Endodermal cell (in vitro differentiated cells): ENCODE results near the gene NUPR1. TPM values are rescaled to one million over a fixed set of nuclear protein-coding genes. Genes with fewer than 3 reads are reported as not detected.
A peak's percentile ranks its signal among the peaks of the same experiment; 100 is the strongest.

ENCODE experiments used
- DNase-seq: peaks from one replicate; pipeline ENCODE4 v3.0.0-alpha.2; 2017
- H3K27ac ChIP-seq: 2 replicates; pipeline ENCODE4 v1.5.1; 2013; ENCODE audit warnings: mild to moderate bottlenecking, low read depth, low read length, moderate library complexity
- H3K27me3 ChIP-seq: 2 replicates; pipeline ENCODE4 v1.6.1; 2013; ENCODE audit warnings: mild to moderate bottlenecking, low read length, moderate library complexity; ENCODE audit not compliant: insufficient read depth, control insufficient read depth, poor library complexity, severe bottlenecking
- H3K36me3 ChIP-seq: 2 replicates; pipeline ENCODE4 v1.7.0; 2013; ENCODE audit warnings: mild to moderate bottlenecking, low read length, moderate library complexity; ENCODE audit not compliant: control insufficient read depth, insufficient read depth
- H3K4me1 ChIP-seq: one replicate; pipeline ENCODE4 v1.7.0; 2013; ENCODE audit warnings: low read length; ENCODE audit not compliant: control insufficient read depth, insufficient read depth
- H3K4me3 ChIP-seq: 2 replicates; pipeline ENCODE4 v1.5.1; 2013; ENCODE audit warnings: mild to moderate bottlenecking, low read length, moderate library complexity
- H3K9ac ChIP-seq: 2 replicates; pipeline ENCODE4 v1.6.1; 2013; ENCODE audit warnings: mild to moderate bottlenecking, low read length, moderate library complexity; ENCODE audit not compliant: poor library complexity, severe bottlenecking; ENCODE audit errors: extremely low read depth
- H3K9me3 ChIP-seq: 2 replicates; pipeline ENCODE4 v1.6.1; 2013; ENCODE audit warnings: mild to moderate bottlenecking, low read length, moderate library complexity; ENCODE audit not compliant: control insufficient read depth
- H3K27ac Mint-ChIP-seq: 2 replicates; pipeline ENCODE4 v1.8.0; 2020; ENCODE audit warnings: mixed read lengths
- H3K27me3 Mint-ChIP-seq: 2 replicates; pipeline ENCODE4 v1.8.0; 2021; ENCODE audit warnings: mild to moderate bottlenecking, mixed read lengths; ENCODE audit not compliant: insufficient read depth
- H3K36me3 Mint-ChIP-seq: 2 replicates; pipeline ENCODE4 v1.8.0; 2020; ENCODE audit warnings: low read depth, mixed read lengths
- H3K4me1 Mint-ChIP-seq: 2 replicates; pipeline ENCODE4 v1.8.0; 2020; ENCODE audit warnings: mixed read lengths
- H3K4me3 Mint-ChIP-seq: 2 replicates; pipeline ENCODE4 v1.8.0; 2020; ENCODE audit warnings: mild to moderate bottlenecking, moderate library complexity, mixed read lengths
- H3K9me3 Mint-ChIP-seq: 2 replicates; pipeline ENCODE4 v1.8.0; 2020; ENCODE audit warnings: mild to moderate bottlenecking, mixed read lengths
- CTCF ChIP-seq: fragments of 200-600 bp; sonication (generic); conservative IDR thresholded peaks from 2 replicates; pipeline ENCODE4 v1.5.0; 2021; ENCODE audit warnings: antibody characterized with exemption, mild to moderate bottlenecking
- WGBS, 2 experiments: methylation state at CpG; one replicate each; pipeline versions ENCODE4 v1.1.5 to v1.1.7; 2013; ENCODE audit warnings: missing lambda C conversion rate in 2 of 2, mixed read lengths in 1 of 2; ENCODE audit not compliant: insufficient coverage in 1 of 2, insufficient read length in 1 of 2; 5-methylcytosine and 5-hydroxymethylcytosine counted together
- total RNA-seq, 2 donors: library from RNA; stranded (reverse); fragmentation: NEBNext Ultra II Directional in 1 of 2; extraction: Animal tissue kit (Norgen Biotek cat#: 25700) in 1 of 2; gene quantifications; 2 replicates in 1 of 2; 3 replicates in 1 of 2; pipeline ENCODE4 v1.2.1, GENCODE V29; 2021

NUPR1 gene
- total RNA-seq, 2 donors from 2014 or later: not detected

GRCh38 chr16:28554634-28555423 lies 16.1 kb upstream of the NUPR1 start:
- H3K9ac ChIP-seq: no peak overlapping the region
- TF ChIP-seq CTCF: no peak
- H3K36me3 Mint-ChIP-seq: peaks cover 22% of the 10 kb centered on the region
- no peaks in the 10 kb centered on the region for H3K4me1 Mint-ChIP-seq
- DNase-seq: no peak
- 83 to 91% methylated on average over 12 to 15 of the region's 15 CpGs for WGBS, 2 experiments
- H3K9me3 Mint-ChIP-seq: peaks cover 7% of the 10 kb centered on the region
- no peaks in the 10 kb centered on the region for H3K4me1 ChIP-seq
- no peak overlapping the region for H3K27ac Mint-ChIP-seq
- peak overlapping the region; percentile 80 for H3K4me3 Mint-ChIP-seq
- no peak overlapping the region for H3K27ac ChIP-seq
- H3K4me3 ChIP-seq: peak overlapping the region; percentile 72
- peaks cover 4% of the 10 kb centered on the region for H3K27me3 Mint-ChIP-seq
- H3K36me3 ChIP-seq: peaks cover 9% of the 10 kb centered on the region
- H3K27me3 ChIP-seq: no peaks in the 10 kb centered on the region
- H3K9me3 ChIP-seq: no peaks in the 10 kb centered on the region

GRCh38 chr16:28553776-28554633 lies 15.2 kb upstream of the NUPR1 start, which contains the start of gene SGF29:
Gene SGF29 (plus strand): TSS chr16:28553920. CDS start chr16:28581070, 27,150 bp downstream.
- peak; percentile 95 for DNase-seq
- Mint-ChIP-seq H3K36me3 (peaks cover 14% of the 10 kb centered on the region), H3K9me3 (peaks cover under 1% of the 10 kb centered on the region), H3K4me3 (peak within 1 kb of the TSS; percentile 80), H3K27me3 (peaks cover 4% of the 10 kb centered on the region), H3K27ac (peak within 1 kb of the TSS; percentile 96), H3K4me1 (no peaks in the 10 kb centered on the region)
- H3K36me3 ChIP-seq: peaks cover 7% of the 10 kb centered on the region
- peak; percentile 55 for TF ChIP-seq CTCF
- WGBS, 2 experiments: 6 to 7% methylated on average over 36 to 79 of the region's 88 CpGs
- H3K4me1 ChIP-seq: no peaks in the 10 kb centered on the region
- no peaks in the 10 kb centered on the region for H3K9me3 ChIP-seq
- H3K27ac ChIP-seq: peak within 1 kb of the TSS; percentile 97
- H3K4me3 ChIP-seq: peak within 1 kb of the TSS; percentile 82
- no peaks in the 10 kb centered on the region for H3K27me3 ChIP-seq
- peak within 1 kb of the TSS; percentile 83 for H3K9ac ChIP-seq

DNA sequence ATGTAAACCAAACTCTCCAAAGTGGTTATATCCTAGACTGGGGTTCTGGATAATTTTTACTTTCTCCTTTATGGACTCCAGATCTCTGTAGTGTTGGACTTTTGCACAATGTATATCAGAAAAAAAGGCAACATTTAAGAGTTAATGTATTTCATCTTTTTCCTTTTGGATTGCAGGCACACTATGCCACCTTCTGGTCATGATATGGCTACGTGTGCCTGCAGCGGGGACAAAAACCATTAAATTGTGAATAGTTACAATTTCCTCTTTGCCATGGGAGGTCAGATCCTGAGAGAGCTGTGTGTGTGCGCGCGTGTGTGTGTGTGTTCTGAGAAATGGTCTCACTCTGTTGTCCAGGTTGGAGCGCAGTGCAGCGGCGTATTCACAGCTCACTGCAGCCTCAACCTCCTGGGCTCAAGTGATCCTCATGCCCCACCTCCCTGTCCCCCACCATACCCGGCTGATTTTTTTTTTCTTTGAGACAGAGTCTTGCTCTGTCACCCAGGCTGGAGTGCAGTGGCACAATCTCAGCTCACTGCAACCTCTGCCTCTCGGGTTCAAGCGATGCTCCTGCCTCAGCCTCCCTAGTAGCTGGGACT lies 10.6 kb upstream of the NUPR1 start:
- no peaks in the 10 kb centered on the region for H3K9me3 ChIP-seq
- 65 to 81% methylated on average over 5 to 11 of the region's 11 CpGs for WGBS, 2 experiments
- no peaks in the 10 kb centered on the region for H3K27me3 ChIP-seq
- H3K4me3 Mint-ChIP-seq: no peak overlapping the region
- H3K9ac ChIP-seq: no peak overlapping the region
- H3K27ac ChIP-seq: no peak overlapping the region
- no peaks in the 10 kb centered on the region for H3K36me3 Mint-ChIP-seq
- peaks cover under 1% of the 10 kb centered on the region for H3K27me3 Mint-ChIP-seq
- no peaks in the 10 kb centered on the region for H3K36me3 ChIP-seq
- no peaks in the 10 kb centered on the region for H3K9me3 Mint-ChIP-seq
- no peak overlapping the region for H3K27ac Mint-ChIP-seq
- peak; percentile 68 for TF ChIP-seq CTCF
- DNase-seq: no peak
- H3K4me1 ChIP-seq: no peaks in the 10 kb centered on the region
- no peak overlapping the region for H3K4me3 ChIP-seq
- no peaks in the 10 kb centered on the region for H3K4me1 Mint-ChIP-seq
